HEK293 (cell line): Measurements from ENCODE around the gene TRAPPC13.

Experiments
- CTCF ChIA-PET: fragments of 350-600 bp; formaldehyde crosslinking; extraction: SDS; loops from one replicate; lab custom pipeline; 2021; ENCODE audit warnings: antibody characterized with exemption; lab: Yijun Ruan, JAX
- POLR2A ChIA-PET: fragments of 300-600 bp; formaldehyde crosslinking; extraction: SDS; loops from one replicate; lab custom pipeline; 2020; ENCODE audit warnings: antibody characterized with exemption, inconsistent platforms; lab: Yijun Ruan, JAX
- H3K27ac ChIP-seq: fragments of 200-500 bp; sonication (Bioruptor generic); 2 replicates; pipeline ENCODE4 v1.5.1; 2014; ENCODE audit warnings: low read depth, low read length, control low read depth, inconsistent platforms; ENCODE audit errors: extremely low read depth
- H3K36me3 ChIP-seq, 2 experiments: fragments of 200-500 bp in 1 of 2; sonication (Bioruptor generic) in 1 of 2; 1 replicate in 1 of 2; 2 replicates in 1 of 2; pipeline ENCODE4 v1.5.1; 2014 to 2017; ENCODE audit warnings: inconsistent platforms in 2 of 2, low read length in 2 of 2; ENCODE audit not compliant: control insufficient read depth in 2 of 2, insufficient read depth in 1 of 2
- H3K4me1 ChIP-seq: fragments of 200-500 bp; sonication (Bioruptor generic); 2 replicates; pipeline ENCODE4 v1.5.1; 2014; ENCODE audit warnings: mild to moderate bottlenecking, low read length, inconsistent platforms; ENCODE audit not compliant: control insufficient read depth, insufficient read depth
- H3K4me3 ChIP-seq: 2 replicates; pipeline ENCODE4 v1.5.1; 2011; ENCODE audit warnings: low read depth, mild to moderate bottlenecking, control low read depth, low read length, moderate library complexity
- H3K9me3 ChIP-seq: fragments of 200-500 bp; sonication (Bioruptor generic); 2 replicates; pipeline ENCODE4 v1.5.1; 2014; ENCODE audit warnings: low read depth, low read length, inconsistent platforms; ENCODE audit not compliant: control insufficient read depth, insufficient read depth
- BCL11A ChIP-seq: fragments of 450-650 bp; formaldehyde crosslinking; IDR thresholded peaks from 2 replicates; pipeline ENCODE4 v1.5.1; 2016; ENCODE audit warnings: low read depth, missing biosample characterization, missing genetic modification characterization
- GLI2 ChIP-seq: fragments of 450-650 bp; formaldehyde crosslinking; IDR thresholded peaks from 2 replicates; pipeline ENCODE4; 2017; ENCODE audit warnings: missing biosample characterization, missing genetic modification characterization, low read depth, borderline replicate concordance
- GLI4 ChIP-seq: fragments of 450-650 bp; formaldehyde crosslinking; IDR thresholded peaks from 2 replicates; pipeline ENCODE4 v1.5.1; 2016; ENCODE audit warnings: missing biosample characterization, missing genetic modification characterization
- ZBTB1 ChIP-seq: fragments of 450-650 bp; formaldehyde crosslinking; IDR thresholded peaks from 2 replicates; pipeline ENCODE4 v1.5.1; 2016; ENCODE audit warnings: missing biosample characterization, missing genetic modification characterization
- ZIC2 ChIP-seq: fragments of 450-650 bp; formaldehyde crosslinking; IDR thresholded peaks from 2 replicates; pipeline ENCODE4 v1.5.1; 2016; ENCODE audit warnings: missing biosample characterization, missing genetic modification characterization
- ZNF157 ChIP-seq: fragments of 450-650 bp; formaldehyde crosslinking; IDR thresholded peaks from 2 replicates; pipeline ENCODE4 v1.5.1; 2016; ENCODE audit warnings: missing biosample characterization, missing genetic modification characterization
- ZNF184 ChIP-seq: fragments of 450-650 bp; IDR thresholded peaks from 2 replicates; pipeline ENCODE4 v1.5.1; 2018; ENCODE audit warnings: missing biosample characterization, mild to moderate bottlenecking, missing genetic modification characterization
- ZNF223 ChIP-seq: fragments of 450-650 bp; formaldehyde crosslinking; IDR thresholded peaks from 2 replicates; pipeline ENCODE4 v1.5.1; 2016; ENCODE audit warnings: missing biosample characterization, missing genetic modification characterization
- ZNF266 ChIP-seq: fragments of 450-650 bp; formaldehyde crosslinking; IDR thresholded peaks from 2 replicates; pipeline ENCODE4 v1.5.1; 2016; ENCODE audit warnings: missing biosample characterization, missing genetic modification characterization, low read depth
- ZNF394 ChIP-seq: fragments of 450-650 bp; formaldehyde crosslinking; IDR thresholded peaks from 2 replicates; pipeline ENCODE4 v1.5.1; 2016; ENCODE audit warnings: missing biosample characterization, missing genetic modification characterization, mild to moderate bottlenecking, moderate library complexity, borderline replicate concordance
- ZNF433 ChIP-seq: fragments of 450-650 bp; formaldehyde crosslinking; IDR thresholded peaks from 2 replicates; pipeline ENCODE4 v1.5.1; 2016; ENCODE audit warnings: missing biosample characterization, missing genetic modification characterization, low read depth
- ZNF629 ChIP-seq: fragments of 450-650 bp; formaldehyde crosslinking; IDR thresholded peaks from 2 replicates; pipeline ENCODE4 v1.5.1; 2017; ENCODE audit warnings: missing biosample characterization, missing genetic modification characterization
- ZNF792 ChIP-seq: fragments of 450-650 bp; formaldehyde crosslinking; IDR thresholded peaks from 2 replicates; pipeline ENCODE4 v1.5.1; 2016; ENCODE audit warnings: missing biosample characterization, missing genetic modification characterization
- ZSCAN23 ChIP-seq: fragments of 450-650 bp; formaldehyde crosslinking; IDR thresholded peaks from 2 replicates; pipeline ENCODE4 v1.5.1; 2016; ENCODE audit warnings: missing biosample characterization, missing genetic modification characterization
- ZXDB ChIP-seq: fragments of 450-650 bp; formaldehyde crosslinking; IDR thresholded peaks from 2 replicates; pipeline ENCODE4 v1.5.1; 2016; ENCODE audit warnings: missing biosample characterization, missing genetic modification characterization
- TF ChIP-seq, protein P1 (sequence below): fragments of 450-650 bp; formaldehyde crosslinking; IDR thresholded peaks from 2 replicates; pipeline ENCODE4 v1.5.1; 2016; ENCODE audit warnings: missing biosample characterization, missing genetic modification characterization, borderline replicate concordance
- TF ChIP-seq, protein P2 (sequence below): fragments of 450-650 bp; formaldehyde crosslinking; optimal IDR thresholded peaks from 2 replicates; pipeline ENCODE3; 2016; ENCODE audit warnings: missing biosample characterization, mild to moderate bottlenecking, missing genetic modification characterization
- TF ChIP-seq, protein P3 (sequence below): fragments of 450-650 bp; formaldehyde crosslinking; IDR thresholded peaks from 2 replicates; pipeline ENCODE4 v1.5.1; 2016; ENCODE audit warnings: missing biosample characterization, missing genetic modification characterization
- TF ChIP-seq, protein P4 (sequence below): fragments of 450-650 bp; formaldehyde crosslinking; IDR thresholded peaks from 2 replicates; pipeline ENCODE4 v1.5.1; 2016; ENCODE audit warnings: missing biosample characterization, missing genetic modification characterization
- TF ChIP-seq, protein P5 (sequence below): fragments of 450-650 bp; formaldehyde crosslinking; IDR thresholded peaks from 2 replicates; pipeline ENCODE4 v1.5.1; 2016; ENCODE audit warnings: missing biosample characterization, missing genetic modification characterization, borderline replicate concordance
- TF ChIP-seq, protein P6 (sequence below): fragments of 450-650 bp; formaldehyde crosslinking; IDR thresholded peaks from 2 replicates; pipeline ENCODE4 v1.5.1; 2016; ENCODE audit warnings: missing biosample characterization, missing genetic modification characterization
- TF ChIP-seq, protein P7 (sequence below): fragments of 450-650 bp; formaldehyde crosslinking; IDR thresholded peaks from 2 replicates; pipeline ENCODE4 v1.5.1; 2016; ENCODE audit warnings: missing biosample characterization, missing genetic modification characterization

The TRAPPC13 gene

DNA sequence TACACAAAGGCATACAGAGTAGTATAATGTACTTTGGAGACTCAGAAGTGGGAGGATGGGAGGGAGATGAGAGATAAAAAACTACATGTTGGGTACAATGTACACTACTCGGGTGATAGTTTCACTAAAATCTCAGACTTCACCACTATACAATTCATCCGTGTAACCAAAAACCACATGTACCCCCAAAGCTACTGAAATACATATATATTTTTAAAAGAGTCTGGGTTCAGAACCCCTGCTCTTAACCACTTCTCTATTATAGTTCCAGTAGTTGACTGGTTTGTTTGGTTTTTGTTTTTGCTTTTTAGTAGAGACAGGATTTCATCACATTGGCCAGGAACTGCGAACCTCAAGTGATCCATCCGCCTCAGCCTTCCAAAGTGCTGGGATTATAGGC lies 74.5 kb downstream of the TRAPPC13 start (continued):
- TF ChIP-seq, protein P1, sequence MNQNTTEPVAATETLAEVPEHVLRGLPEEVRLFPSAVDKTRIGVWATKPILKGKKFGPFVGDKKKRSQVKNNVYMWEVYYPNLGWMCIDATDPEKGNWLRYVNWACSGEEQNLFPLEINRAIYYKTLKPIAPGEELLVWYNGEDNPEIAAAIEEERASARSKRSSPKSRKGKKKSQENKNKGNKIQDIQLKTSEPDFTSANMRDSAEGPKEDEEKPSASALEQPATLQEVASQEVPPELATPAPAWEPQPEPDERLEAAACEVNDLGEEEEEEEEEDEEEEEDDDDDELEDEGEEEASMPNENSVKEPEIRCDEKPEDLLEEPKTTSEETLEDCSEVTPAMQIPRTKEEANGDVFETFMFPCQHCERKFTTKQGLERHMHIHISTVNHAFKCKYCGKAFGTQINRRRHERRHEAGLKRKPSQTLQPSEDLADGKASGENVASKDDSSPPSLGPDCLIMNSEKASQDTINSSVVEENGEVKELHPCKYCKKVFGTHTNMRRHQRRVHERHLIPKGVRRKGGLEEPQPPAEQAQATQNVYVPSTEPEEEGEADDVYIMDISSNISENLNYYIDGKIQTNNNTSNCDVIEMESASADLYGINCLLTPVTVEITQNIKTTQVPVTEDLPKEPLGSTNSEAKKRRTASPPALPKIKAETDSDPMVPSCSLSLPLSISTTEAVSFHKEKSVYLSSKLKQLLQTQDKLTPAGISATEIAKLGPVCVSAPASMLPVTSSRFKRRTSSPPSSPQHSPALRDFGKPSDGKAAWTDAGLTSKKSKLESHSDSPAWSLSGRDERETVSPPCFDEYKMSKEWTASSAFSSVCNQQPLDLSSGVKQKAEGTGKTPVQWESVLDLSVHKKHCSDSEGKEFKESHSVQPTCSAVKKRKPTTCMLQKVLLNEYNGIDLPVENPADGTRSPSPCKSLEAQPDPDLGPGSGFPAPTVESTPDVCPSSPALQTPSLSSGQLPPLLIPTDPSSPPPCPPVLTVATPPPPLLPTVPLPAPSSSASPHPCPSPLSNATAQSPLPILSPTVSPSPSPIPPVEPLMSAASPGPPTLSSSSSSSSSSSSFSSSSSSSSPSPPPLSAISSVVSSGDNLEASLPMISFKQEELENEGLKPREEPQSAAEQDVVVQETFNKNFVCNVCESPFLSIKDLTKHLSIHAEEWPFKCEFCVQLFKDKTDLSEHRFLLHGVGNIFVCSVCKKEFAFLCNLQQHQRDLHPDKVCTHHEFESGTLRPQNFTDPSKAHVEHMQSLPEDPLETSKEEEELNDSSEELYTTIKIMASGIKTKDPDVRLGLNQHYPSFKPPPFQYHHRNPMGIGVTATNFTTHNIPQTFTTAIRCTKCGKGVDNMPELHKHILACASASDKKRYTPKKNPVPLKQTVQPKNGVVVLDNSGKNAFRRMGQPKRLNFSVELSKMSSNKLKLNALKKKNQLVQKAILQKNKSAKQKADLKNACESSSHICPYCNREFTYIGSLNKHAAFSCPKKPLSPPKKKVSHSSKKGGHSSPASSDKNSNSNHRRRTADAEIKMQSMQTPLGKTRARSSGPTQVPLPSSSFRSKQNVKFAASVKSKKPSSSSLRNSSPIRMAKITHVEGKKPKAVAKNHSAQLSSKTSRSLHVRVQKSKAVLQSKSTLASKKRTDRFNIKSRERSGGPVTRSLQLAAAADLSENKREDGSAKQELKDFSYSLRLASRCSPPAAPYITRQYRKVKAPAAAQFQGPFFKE: no peak
- TF ChIP-seq, protein P2, sequence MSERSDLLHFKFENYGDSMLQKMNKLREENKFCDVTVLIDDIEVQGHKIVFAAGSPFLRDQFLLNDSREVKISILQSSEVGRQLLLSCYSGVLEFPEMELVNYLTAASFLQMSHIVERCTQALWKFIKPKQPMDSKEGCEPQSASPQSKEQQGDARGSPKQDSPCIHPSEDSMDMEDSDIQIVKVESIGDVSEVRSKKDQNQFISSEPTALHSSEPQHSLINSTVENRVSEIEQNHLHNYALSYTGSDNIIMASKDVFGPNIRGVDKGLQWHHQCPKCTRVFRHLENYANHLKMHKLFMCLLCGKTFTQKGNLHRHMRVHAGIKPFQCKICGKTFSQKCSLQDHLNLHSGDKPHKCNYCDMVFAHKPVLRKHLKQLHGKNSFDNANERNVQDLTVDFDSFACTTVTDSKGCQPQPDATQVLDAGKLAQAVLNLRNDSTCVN (tag by site-specific recombination): no peak
- TF ChIP-seq ZXDB (tag by site-specific recombination) (no peak), ZNF629 (tag by site-specific recombination) (no peak), ZBTB1 (no peak), ZNF223 (tag by site-specific recombination) (no peak), ZNF394 (tag by site-specific recombination) (no peak), BCL11A (tag by site-specific recombination) (no peak), GLI4 (tag by site-specific recombination) (no peak), ZNF157 (tag by site-specific recombination) (no peak)
- TF ChIP-seq, protein P3, sequence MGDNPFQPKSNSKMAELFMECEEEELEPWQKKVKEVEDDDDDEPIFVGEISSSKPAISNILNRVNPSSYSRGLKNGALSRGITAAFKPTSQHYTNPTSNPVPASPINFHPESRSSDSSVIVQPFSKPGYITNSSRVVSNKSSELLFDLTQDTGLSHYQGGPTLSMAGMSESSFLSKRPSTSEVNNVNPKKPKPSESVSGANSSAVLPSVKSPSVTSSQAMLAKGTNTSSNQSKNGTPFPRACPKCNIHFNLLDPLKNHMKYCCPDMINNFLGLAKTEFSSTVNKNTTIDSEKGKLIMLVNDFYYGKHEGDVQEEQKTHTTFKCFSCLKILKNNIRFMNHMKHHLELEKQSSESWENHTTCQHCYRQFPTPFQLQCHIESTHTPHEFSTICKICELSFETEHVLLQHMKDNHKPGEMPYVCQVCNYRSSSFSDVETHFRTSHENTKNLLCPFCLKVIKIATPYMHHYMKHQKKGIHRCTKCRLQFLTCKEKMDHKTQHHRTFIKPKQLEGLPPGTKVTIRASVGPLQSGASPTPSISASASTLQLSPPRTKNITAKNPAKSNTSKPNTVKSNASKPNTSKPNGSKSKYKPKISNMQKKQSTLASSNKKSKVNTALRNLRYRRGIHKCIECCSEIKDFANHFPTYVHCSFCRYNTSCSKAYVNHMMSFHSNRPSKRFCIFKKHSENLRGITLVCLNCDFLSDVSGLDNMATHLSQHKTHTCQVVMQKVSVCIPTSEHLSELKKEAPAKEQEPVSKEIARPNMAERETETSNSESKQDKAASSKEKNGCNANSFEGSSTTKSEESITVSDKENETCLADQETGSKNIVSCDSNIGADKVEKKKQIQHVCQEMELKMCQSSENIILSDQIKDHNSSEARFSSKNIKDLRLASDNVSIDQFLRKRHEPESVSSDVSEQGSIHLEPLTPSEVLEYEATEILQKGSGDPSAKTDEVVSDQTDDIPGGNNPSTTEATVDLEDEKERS (tag by site-specific recombination): no peak
- TF ChIP-seq, protein P4, sequence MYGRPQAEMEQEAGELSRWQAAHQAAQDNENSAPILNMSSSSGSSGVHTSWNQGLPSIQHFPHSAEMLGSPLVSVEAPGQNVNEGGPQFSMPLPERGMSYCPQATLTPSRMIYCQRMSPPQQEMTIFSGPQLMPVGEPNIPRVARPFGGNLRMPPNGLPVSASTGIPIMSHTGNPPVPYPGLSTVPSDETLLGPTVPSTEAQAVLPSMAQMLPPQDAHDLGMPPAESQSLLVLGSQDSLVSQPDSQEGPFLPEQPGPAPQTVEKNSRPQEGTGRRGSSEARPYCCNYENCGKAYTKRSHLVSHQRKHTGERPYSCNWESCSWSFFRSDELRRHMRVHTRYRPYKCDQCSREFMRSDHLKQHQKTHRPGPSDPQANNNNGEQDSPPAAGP: no peak

DNA sequence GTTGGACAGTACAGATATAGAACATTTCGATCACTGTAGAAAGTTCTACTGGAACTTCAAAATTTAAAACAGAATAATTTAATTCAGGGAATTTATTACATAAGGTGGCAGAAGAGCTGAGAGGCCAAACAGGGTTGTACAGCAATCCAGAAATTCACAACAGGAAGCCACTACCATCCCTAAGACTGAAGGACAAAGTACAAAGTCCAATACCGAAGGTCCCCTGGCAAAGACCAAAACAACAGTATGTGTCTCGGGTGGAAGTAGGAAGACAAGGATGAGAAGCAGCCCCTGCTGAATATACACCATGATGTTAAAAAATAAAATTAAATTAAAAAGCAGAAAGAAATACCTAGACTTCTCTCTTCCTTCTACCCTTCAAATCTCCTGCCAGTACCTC lies 77.2 kb downstream of the TRAPPC13 start:
- TF ChIP-seq ZIC2 (tag by site-specific recombination) (no peak), ZNF433 (no peak), ZSCAN23 (tag by site-specific recombination) (no peak), ZNF792 (tag by site-specific recombination) (no peak), ZNF184 (tag by site-specific recombination) (no peak), GLI2 (no peak), ZNF266 (tag by site-specific recombination) (no peak)
- TF ChIP-seq, protein P5, sequence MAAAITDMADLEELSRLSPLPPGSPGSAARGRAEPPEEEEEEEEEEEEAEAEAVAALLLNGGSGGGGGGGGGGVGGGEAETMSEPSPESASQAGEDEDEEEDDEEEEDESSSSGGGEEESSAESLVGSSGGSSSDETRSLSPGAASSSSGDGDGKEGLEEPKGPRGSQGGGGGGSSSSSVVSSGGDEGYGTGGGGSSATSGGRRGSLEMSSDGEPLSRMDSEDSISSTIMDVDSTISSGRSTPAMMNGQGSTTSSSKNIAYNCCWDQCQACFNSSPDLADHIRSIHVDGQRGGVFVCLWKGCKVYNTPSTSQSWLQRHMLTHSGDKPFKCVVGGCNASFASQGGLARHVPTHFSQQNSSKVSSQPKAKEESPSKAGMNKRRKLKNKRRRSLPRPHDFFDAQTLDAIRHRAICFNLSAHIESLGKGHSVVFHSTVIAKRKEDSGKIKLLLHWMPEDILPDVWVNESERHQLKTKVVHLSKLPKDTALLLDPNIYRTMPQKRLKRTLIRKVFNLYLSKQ: no peak
- TF ChIP-seq, protein P6, sequence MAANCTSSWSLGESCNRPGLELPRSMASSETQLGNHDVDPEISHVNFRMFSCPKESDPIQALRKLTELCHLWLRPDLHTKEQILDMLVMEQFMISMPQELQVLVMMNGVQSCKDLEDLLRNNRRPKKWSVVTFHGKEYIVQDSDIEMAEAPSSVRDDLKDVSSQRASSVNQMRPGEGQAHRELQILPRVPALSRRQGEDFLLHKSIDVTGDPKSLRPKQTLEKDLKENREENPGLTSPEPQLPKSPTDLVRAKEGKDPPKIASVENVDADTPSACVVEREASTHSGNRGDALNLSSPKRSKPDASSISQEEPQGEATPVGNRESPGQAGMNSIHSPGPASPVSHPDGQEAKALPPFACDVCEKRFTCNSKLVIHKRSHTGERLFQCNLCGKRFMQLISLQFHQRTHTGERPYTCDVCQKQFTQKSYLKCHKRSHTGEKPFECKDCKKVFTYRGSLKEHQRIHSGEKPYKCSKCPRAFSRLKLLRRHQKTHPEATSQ (tag by site-specific recombination): no peak
- TF ChIP-seq, protein P7, sequence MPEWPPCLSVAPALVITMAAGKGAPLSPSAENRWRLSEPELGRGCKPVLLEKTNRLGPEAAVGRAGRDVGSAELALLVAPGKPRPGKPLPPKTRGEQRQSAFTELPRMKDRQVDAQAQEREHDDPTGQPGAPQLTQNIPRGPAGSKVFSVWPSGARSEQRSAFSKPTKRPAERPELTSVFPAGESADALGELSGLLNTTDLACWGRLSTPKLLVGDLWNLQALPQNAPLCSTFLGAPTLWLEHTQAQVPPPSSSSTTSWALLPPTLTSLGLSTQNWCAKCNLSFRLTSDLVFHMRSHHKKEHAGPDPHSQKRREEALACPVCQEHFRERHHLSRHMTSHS: no peak
- Histone ChIP-seq H3K9me3 (no peaks in the 10 kb centered on the region), H3K4me3 (no peak overlapping the region), H3K36me3 (peaks cover 36 to 57% of the 10 kb centered on the region in 2 experiments), H3K27ac (no peak overlapping the region), H3K4me1 (no peaks in the 10 kb centered on the region)
- ChIA-PET CTCF (no interaction called here), POLR2A (no interaction called here)
